Activated gamma-delta T cell treated with Interleukin-2 at 50 U/mL for 16 hours (primary cell): Measurements from ENCODE around the gene HSFY1.
"Not testable (repeated sequence)": the region's sequence is repeated elsewhere in the genome, so short reads cannot be mapped to it uniquely, and the experiment has no call there.

Source experiments
- DNase-seq: peaks from one replicate; pipeline ENCODE4 v3.0.0-alpha.2; 2020

HSFY1 gene, protein sequence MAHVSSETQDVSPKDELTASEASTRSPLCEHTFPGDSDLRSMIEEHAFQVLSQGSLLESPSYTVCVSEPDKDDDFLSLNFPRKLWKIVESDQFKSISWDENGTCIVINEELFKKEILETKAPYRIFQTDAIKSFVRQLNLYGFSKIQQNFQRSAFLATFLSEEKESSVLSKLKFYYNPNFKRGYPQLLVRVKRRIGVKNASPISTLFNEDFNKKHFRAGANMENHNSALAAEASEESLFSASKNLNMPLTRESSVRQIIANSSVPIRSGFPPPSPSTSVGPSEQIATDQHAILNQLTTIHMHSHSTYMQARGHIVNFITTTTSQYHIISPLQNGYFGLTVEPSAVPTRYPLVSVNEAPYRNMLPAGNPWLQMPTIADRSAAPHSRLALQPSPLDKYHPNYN

DNA sequence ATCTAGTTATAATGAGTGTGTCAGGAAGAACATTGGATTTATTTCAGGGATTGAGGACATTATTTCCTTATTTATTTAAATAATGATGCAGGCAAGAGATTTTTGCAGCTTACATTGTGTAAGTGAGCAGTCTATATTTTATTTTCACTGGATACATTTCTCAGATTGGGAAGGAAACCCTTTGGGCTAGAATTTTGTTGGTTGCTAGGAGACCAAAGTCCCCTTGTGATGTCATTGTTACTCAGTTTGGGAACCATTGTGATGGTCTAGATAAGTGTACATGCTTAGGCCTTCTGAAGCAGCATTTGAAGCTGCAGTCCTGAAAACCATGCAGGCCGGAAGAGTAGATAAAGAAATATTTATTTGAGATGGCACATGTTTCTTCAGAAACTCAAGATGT, at the start of gene HSFY1:
TSS of gene HSFY1 (plus strand) at position 301 of the 400 bp plus-strand sequence. CDS start at position 369, 68 bp downstream.
- DNase-seq, result not testable (repeated sequence)

DNA sequence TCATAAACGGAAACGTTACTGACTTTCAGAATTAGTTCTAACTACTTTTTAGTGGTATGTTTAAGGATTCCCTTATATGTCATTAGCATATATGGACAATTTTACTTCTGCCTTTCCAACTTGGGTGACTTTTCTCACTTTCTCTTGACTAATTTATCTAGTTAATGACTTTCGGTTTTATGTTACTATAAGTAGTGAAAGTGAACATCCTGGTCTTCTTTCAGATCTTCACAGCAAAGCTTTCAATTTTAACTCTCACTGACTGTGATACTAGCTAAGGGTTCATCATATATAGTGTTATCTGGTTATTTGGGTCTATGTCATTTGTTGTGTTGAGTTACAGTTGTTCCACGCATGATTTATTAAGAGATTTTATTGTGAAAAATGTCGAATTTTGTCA, 42.3 kb upstream of the HSFY1 start:
- not testable (repeated sequence) for DNase-seq

DNA sequence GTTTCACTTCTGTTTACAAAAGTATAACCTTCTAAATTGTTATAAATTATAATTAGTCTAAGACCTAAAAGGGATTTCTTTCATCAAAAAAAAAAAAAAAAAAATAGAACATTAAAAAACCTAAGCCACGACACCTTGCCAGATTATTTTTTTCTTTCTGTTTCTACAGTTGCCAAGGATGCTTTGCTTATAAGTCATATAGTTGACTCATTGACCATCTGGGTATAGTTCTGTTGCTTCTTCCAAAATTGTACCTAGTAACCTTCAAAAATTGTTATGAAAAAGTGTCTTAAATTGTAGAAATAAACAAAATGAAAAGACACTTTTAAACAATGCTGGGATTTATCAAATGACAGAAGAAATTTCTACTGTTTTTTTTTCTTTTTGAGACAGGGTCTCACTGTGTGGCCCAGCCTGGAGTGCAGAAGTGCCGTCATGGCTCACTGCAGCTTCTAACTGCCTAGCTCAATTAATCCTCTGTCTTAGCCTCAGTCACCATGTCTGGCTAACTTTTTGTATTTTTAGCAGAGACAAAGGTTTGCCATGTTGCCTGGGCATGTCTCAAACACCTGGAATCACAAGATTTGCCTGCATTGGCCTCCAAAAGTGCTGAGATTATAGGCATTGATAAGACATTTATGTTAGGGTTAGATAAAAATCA, 15.4 kb upstream of the HSFY1 start:
- DNase-seq, result not testable (repeated sequence)

DNA sequence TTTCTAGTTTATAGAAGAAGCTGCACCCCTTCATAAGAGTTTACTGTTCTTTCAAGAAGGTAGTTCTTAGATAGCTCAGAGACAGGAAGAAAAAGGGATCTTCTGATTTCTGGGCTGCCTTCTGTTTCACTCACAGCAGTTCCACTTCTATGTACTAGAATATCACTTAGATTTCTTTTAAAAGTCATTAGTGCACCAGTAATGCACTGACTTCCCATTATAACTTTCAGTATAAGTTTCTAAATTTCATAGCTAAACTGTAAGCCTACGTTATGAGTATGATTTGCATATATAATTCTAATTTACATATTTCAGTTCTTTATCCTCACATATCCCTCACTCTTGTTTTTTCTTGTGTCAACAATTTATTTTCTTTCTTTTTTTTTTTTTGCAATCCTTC, 7.6 kb upstream of the HSFY1 start:
- DNase-seq, result not testable (repeated sequence)

DNA sequence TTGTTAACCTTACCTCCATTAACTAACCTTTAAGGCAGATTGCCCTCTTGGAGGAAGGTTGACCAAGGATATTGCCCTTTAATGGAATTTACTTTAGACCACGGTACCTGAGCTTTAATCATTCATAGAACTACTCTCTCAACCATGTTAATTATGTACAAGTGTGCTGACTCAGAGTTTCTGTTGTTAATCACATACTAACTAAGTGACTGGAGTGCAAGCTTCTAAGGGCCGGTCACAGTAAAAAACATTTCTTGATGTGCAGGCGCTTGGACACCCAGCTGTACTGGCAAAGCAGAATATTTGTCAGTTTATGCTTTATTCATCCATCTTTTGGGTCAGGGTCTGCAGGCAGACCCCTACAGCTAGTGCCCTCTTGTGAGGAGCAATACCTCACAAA, 6.6 kb downstream of the HSFY1 start:
- not testable (repeated sequence) for DNase-seq

DNA sequence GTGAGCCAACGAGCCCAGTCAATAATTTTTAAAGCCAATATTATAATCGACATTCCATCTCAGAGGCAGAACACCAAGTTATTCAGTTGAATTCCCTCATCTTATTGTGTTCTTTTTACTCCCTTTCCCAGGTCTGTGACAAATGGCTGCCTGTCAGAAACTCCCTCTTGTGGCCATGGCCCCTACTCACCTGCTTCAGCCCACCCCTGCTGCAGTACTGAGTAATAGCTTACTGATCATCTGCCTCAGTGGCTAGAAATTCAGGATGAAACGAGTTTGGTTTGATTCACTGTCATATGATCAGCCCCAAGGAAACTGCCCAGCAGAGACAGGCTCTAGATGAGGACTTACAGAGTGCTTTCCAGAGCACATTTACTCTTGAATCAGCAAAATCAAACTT, 19.4 kb downstream of the HSFY1 start:
- DNase-seq, result not testable (repeated sequence)
